Neural cell (in vitro differentiated cells): Measurements from ENCODE around the gene RFWD3. TPM values are rescaled to one million over a fixed set of nuclear protein-coding genes. Genes with fewer than 3 reads are reported as not detected.

Source experiments
- H2AFZ ChIP-seq: fragments of 200-600, 300-800 bp; sonication (generic), shearing (Covaris generic); 2 replicates; pipeline ENCODE4 v1.6.0; 2014; ENCODE audit warnings: low read depth, mild to moderate bottlenecking, antibody characterized with exemption, low read length, moderate library complexity
- H3F3A ChIP-seq: fragments of 200-600 bp; shearing (Covaris generic); 2 replicates; pipeline ENCODE4 v1.6.1; 2016; ENCODE audit warnings: mild to moderate bottlenecking, moderate library complexity, mixed read lengths, antibody characterized with exemption, low read length; ENCODE audit not compliant: insufficient read depth, poor library complexity, severe bottlenecking
- H3K27ac ChIP-seq: fragments of 200-600, 300-800 bp; sonication (generic), shearing (Covaris generic); 2 replicates; pipeline ENCODE4 v1.5.1; 2014; ENCODE audit warnings: mild to moderate bottlenecking, low read length, moderate library complexity
- H3K27me3 ChIP-seq: fragments of 300-800, 200-600 bp; sonication (generic), shearing (Covaris generic); 2 replicates; pipeline ENCODE4 v1.6.0; 2014; ENCODE audit warnings: mild to moderate bottlenecking, low read depth, low read length, moderate library complexity; ENCODE audit not compliant: insufficient read depth
- H3K36me3 ChIP-seq: fragments of 300-800, 200-600 bp; sonication (generic), shearing (Covaris generic); 2 replicates; pipeline ENCODE4 v1.5.1; 2014; ENCODE audit warnings: mild to moderate bottlenecking, antibody characterized with exemption, low read length, moderate library complexity; ENCODE audit not compliant: insufficient read depth
- H3K4me2 ChIP-seq: fragments of 300-800, 200-600 bp; sonication (generic), shearing (Covaris generic); 2 replicates; pipeline ENCODE4 v1.6.0; 2014; ENCODE audit warnings: mild to moderate bottlenecking, low read length
- H3K4me3 ChIP-seq: fragments of 300-800, 200-600 bp; sonication (generic), shearing (Covaris generic); 2 replicates; pipeline ENCODE4 v1.5.1; 2014; ENCODE audit warnings: mild to moderate bottlenecking, low read length, moderate library complexity
- H3K79me2 ChIP-seq: fragments of 200-600 bp; shearing (Covaris generic); replicated peaks from 2 replicates; pipeline ENCODE4 v1.6.0; 2014; ENCODE audit warnings: mild to moderate bottlenecking, low read length, moderate library complexity; ENCODE audit not compliant: insufficient read depth
- H3K9ac ChIP-seq: fragments of 300-800, 200-600 bp; sonication (generic), shearing (Covaris generic); 2 replicates; pipeline ENCODE4 v1.6.1; 2016; ENCODE audit warnings: mild to moderate bottlenecking, low read length, mixed read lengths
- H3K9me2 ChIP-seq: fragments of 200-600 bp; shearing (Covaris generic); 2 replicates; pipeline ENCODE4 v1.6.1; 2016; ENCODE audit warnings: mild to moderate bottlenecking, low read length, mixed read lengths; ENCODE audit not compliant: insufficient read depth
- H3K9me3 ChIP-seq: fragments of 200-600, 300-800 bp; sonication (generic), shearing (Covaris generic); 2 replicates; pipeline ENCODE4 v1.6.1; 2016; ENCODE audit warnings: mild to moderate bottlenecking, mixed run types, low read length, moderate library complexity, mixed read lengths
- H4K20me1 ChIP-seq: fragments of 200-600 bp; shearing (Covaris generic); 2 replicates; pipeline ENCODE4 v1.6.1; 2016; ENCODE audit warnings: mild to moderate bottlenecking, mixed run types; ENCODE audit not compliant: insufficient read depth
- EP300 ChIP-seq: fragments of 450-650 bp; conservative IDR thresholded peaks from 2 replicates; pipeline ENCODE4 v1.6.1; 2014; ENCODE audit warnings: antibody characterized with exemption, mild to moderate bottlenecking, moderate library complexity; ENCODE audit not compliant: poor library complexity, severe bottlenecking
- EZH2 ChIP-seq: fragments of 200-600, 300-800 bp; shearing (Covaris generic), sonication (generic); IDR thresholded peaks from 2 replicates; pipeline ENCODE4 v1.6.1; 2014; ENCODE audit warnings: antibody characterized with exemption, low read length, borderline replicate concordance, mild to moderate bottlenecking; ENCODE audit not compliant: insufficient read depth, poor library complexity, severe bottlenecking
- MXI1 ChIP-seq: fragments of 450-650 bp; conservative IDR thresholded peaks from 2 replicates; pipeline ENCODE4 v1.6.1; 2014; ENCODE audit warnings: antibody characterized with exemption, mild to moderate bottlenecking; ENCODE audit not compliant: poor library complexity, severe bottlenecking
- POLR2AphosphoS5 ChIP-seq: IDR thresholded peaks from 2 replicates; pipeline ENCODE4 v1.6.1; 2012
- RAD21 ChIP-seq: fragments of 450-650 bp; conservative IDR thresholded peaks from 2 replicates; pipeline ENCODE4 v1.6.1; 2014; ENCODE audit warnings: antibody characterized with exemption, mild to moderate bottlenecking, moderate library complexity
- SMC3 ChIP-seq: fragments of 450-650 bp; conservative IDR thresholded peaks from 2 replicates; pipeline ENCODE4 v1.6.1; 2014; ENCODE audit warnings: antibody characterized with exemption, mild to moderate bottlenecking, moderate library complexity; ENCODE audit not compliant: poor library complexity
- TAF1 ChIP-seq: IDR thresholded peaks from 2 replicates; pipeline ENCODE4 v1.6.1; 2012; ENCODE audit warnings: low read depth
- polyA plus RNA-seq: library from polyadenylated mRNA; depleted of rRNA; stranded (reverse); fragments of >200 nt; gene quantifications from 2 replicates; pipeline ENCODE4 v1.2.3, GENCODE V29; 2014
- TF ChIP-seq, protein P1 (sequence below): fragments of 450-650 bp; IDR thresholded peaks from 2 replicates; pipeline ENCODE4 v1.5.1; 2014; ENCODE audit warnings: antibody characterized with exemption, mild to moderate bottlenecking, moderate library complexity; ENCODE audit not compliant: poor library complexity, severe bottlenecking
- TF ChIP-seq, protein P2 (sequence below): IDR thresholded peaks from 2 replicates; pipeline ENCODE4 v1.6.1; 2012; ENCODE audit warnings: borderline replicate concordance

The RFWD3 gene
- polyA plus RNA-seq, 1 donor from 2014 or later, result 10.7 TPM

DNA sequence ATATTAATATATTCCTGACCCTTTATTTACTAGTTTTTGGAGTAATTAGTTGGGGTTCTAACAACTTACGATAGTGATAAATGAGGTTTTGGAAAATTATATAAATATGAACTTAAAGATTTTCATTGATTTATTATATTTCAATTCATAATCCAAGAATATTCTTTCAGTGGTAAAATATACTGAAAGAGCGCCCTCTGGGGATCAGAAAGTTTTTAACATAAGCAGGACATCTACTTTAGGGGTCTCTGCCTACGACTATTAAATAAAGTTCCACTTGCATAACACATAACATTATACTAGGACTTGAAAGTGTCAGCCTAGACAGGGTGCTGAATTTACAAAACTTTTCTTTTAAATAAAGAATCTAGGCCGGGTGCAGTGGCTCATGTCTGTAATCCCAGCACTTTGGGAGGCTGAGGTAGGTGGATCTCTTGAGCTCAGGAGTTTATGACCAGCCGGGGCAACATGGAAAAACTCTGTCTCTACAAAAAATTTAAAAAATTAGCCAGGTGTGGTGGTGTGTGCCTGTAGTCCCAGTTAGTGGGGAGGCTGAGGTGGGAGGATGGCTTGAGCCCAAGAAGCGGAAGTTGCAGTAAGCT, 15.6 kb downstream of the RFWD3 start:
- Histone ChIP-seq H3K79me2 (peaks cover 13% of the 10 kb centered on the region), H3K9me3 (no peaks in the 10 kb centered on the region), H3F3A (no peaks in the 10 kb centered on the region), H2AFZ (no peak overlapping the region), H3K9me2 (no peaks in the 10 kb centered on the region), H3K27me3 (no peaks in the 10 kb centered on the region), H4K20me1 (no peaks in the 10 kb centered on the region), H3K9ac (no peak overlapping the region), H3K4me3 (no peak overlapping the region), H3K4me2 (no peak overlapping the region), H3K27ac (no peak overlapping the region), H3K36me3 (no peaks in the 10 kb centered on the region)
- TF ChIP-seq POLR2AphosphoS5, result no peak
- TF ChIP-seq TAF1, result no peak
- TF ChIP-seq EZH2, result no peak
- TF ChIP-seq, protein P1, sequence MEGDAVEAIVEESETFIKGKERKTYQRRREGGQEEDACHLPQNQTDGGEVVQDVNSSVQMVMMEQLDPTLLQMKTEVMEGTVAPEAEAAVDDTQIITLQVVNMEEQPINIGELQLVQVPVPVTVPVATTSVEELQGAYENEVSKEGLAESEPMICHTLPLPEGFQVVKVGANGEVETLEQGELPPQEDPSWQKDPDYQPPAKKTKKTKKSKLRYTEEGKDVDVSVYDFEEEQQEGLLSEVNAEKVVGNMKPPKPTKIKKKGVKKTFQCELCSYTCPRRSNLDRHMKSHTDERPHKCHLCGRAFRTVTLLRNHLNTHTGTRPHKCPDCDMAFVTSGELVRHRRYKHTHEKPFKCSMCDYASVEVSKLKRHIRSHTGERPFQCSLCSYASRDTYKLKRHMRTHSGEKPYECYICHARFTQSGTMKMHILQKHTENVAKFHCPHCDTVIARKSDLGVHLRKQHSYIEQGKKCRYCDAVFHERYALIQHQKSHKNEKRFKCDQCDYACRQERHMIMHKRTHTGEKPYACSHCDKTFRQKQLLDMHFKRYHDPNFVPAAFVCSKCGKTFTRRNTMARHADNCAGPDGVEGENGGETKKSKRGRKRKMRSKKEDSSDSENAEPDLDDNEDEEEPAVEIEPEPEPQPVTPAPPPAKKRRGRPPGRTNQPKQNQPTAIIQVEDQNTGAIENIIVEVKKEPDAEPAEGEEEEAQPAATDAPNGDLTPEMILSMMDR, result peak; percentile 56
- TF ChIP-seq EP300, result no peak
- no peak for TF ChIP-seq MXI1
- TF ChIP-seq, protein P2, sequence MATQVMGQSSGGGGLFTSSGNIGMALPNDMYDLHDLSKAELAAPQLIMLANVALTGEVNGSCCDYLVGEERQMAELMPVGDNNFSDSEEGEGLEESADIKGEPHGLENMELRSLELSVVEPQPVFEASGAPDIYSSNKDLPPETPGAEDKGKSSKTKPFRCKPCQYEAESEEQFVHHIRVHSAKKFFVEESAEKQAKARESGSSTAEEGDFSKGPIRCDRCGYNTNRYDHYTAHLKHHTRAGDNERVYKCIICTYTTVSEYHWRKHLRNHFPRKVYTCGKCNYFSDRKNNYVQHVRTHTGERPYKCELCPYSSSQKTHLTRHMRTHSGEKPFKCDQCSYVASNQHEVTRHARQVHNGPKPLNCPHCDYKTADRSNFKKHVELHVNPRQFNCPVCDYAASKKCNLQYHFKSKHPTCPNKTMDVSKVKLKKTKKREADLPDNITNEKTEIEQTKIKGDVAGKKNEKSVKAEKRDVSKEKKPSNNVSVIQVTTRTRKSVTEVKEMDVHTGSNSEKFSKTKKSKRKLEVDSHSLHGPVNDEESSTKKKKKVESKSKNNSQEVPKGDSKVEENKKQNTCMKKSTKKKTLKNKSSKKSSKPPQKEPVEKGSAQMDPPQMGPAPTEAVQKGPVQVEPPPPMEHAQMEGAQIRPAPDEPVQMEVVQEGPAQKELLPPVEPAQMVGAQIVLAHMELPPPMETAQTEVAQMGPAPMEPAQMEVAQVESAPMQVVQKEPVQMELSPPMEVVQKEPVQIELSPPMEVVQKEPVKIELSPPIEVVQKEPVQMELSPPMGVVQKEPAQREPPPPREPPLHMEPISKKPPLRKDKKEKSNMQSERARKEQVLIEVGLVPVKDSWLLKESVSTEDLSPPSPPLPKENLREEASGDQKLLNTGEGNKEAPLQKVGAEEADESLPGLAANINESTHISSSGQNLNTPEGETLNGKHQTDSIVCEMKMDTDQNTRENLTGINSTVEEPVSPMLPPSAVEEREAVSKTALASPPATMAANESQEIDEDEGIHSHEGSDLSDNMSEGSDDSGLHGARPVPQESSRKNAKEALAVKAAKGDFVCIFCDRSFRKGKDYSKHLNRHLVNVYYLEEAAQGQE, result no peak
- TF ChIP-seq RAD21, result no peak
- peak; percentile 33 for TF ChIP-seq SMC3

DNA sequence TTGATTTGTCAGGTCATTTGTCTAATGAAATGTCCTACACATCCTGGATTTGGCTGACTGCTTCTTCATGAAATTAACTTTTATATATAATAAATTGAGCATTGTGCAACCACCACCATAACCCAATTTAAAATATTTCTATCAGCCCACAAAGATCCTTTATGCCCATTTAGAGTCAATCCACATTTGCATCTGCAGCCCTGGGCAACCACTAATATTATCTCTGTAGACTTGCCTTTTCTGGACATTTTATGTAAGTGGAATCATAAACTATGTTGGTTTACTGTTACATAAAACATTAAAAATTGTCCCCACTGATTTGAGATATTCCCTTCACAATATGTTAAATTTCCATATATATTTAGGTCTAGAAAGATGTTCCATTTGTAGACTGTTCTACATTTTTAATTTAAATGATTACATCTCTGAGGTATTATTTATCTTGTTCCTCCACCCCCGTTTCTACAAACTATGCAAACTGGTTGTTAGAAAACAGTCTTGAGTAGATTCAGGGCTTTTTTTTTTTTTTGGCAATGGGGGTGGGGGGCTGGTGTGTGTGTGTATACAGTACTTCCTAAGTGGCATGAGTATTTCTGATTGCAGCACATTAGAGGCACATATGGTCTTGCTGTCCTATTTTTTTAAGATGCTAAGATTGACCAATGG, 16.7 kb downstream of the RFWD3 start:
- no peaks in the 10 kb centered on the region for H3F3A ChIP-seq
- no peak for TF ChIP-seq RAD21
- no peak for TF ChIP-seq EP300
- TF ChIP-seq, protein P1, result no peak
- no peak for TF ChIP-seq EZH2
- no peaks in the 10 kb centered on the region for H3K27me3 ChIP-seq
- H4K20me1 ChIP-seq, result no peaks in the 10 kb centered on the region
- H3K36me3 ChIP-seq, result no peaks in the 10 kb centered on the region
- no peaks in the 10 kb centered on the region for H3K9me2 ChIP-seq
- no peak overlapping the region for H3K27ac ChIP-seq
- H3K4me2 ChIP-seq, result no peak overlapping the region
- H3K79me2 ChIP-seq, result peaks cover 9% of the 10 kb centered on the region
- no peaks in the 10 kb centered on the region for H3K9me3 ChIP-seq
- H3K4me3 ChIP-seq, result no peak overlapping the region
- no peak overlapping the region for H3K9ac ChIP-seq
- no peak overlapping the region for H2AFZ ChIP-seq
